ENCODE data around the gene CCL22.

Gene CCL22

GRCh38 chr16:57376313-57376818 is 17.8 kb downstream of the CCL22 start:
- DNase-seq (ENCODE audit: low spot score) = no peak

GRCh38 chr16:57377080-57377841 is 18.7 kb downstream of the CCL22 start:
- peak; percentile 9 for DNase-seq (ENCODE audit: low spot score)

GRCh38 chr16:57379579-57379978 is 21.0 kb downstream of the CCL22 start:
- no peak for DNase-seq (ENCODE audit: low spot score)

GRCh38 chr16:57380671-57381462 is 22.3 kb downstream of the CCL22 start:
- DNase-seq (ENCODE audit: low spot score) = no peak

GRCh38 chr16:57381791-57382534 is 23.4 kb downstream of the CCL22 start:
- no peak for DNase-seq (ENCODE audit: low spot score)

GRCh38 chr16:57382535-57383275 is 24.1 kb downstream of the CCL22 start:
- DNase-seq (ENCODE audit: low spot score) = no peak

- DNase-seq (ENCODE audit: low spot score) = no peak
These were observed 25.0 kb downstream of the CCL22 start for GRCh38 chr16:57383276-57384247.

- DNase-seq (ENCODE audit: low spot score) = no peak
These were observed 25.9 kb downstream of the CCL22 start for GRCh38 chr16:57384248-57385070.

GRCh38 chr16:57385083-57385482 is 26.5 kb downstream of the CCL22 start:
- no peak for DNase-seq (ENCODE audit: low spot score)

GRCh38 chr16:57386381-57386951 is 27.9 kb downstream of the CCL22 start:
- no peak for DNase-seq (ENCODE audit: low spot score)

- no peak for DNase-seq (ENCODE audit: low spot score)
These were observed 29.2 kb downstream of the CCL22 start for GRCh38 chr16:57387598-57388354.

- DNase-seq (ENCODE audit: low spot score) = no peak
These were observed 29.9 kb downstream of the CCL22 start for GRCh38 chr16:57388359-57389086.

- DNase-seq (ENCODE audit: low spot score) = no peak
These were observed 30.5 kb downstream of the CCL22 start for GRCh38 chr16:57389087-57389468.

- no peak for DNase-seq (ENCODE audit: low spot score)
These were observed 32.2 kb downstream of the CCL22 start for GRCh38 chr16:57390636-57391295.

GRCh38 chr16:57391300-57391699 is 32.7 kb downstream of the CCL22 start:
- DNase-seq (ENCODE audit: low spot score) = no peak

- DNase-seq (ENCODE audit: low spot score) = no peak
These were observed 33.1 kb downstream of the CCL22 start for GRCh38 chr16:57391708-57392107.

- DNase-seq (ENCODE audit: low spot score) = no peak
These were observed 34.1 kb downstream of the CCL22 start for GRCh38 chr16:57392694-57393093.
